Hepatocyte (in vitro differentiated cells): ENCODE results near the gene ADAMTS2. TPM values are rescaled to one million over a fixed set of nuclear protein-coding genes. Genes with fewer than 3 reads are reported as not detected.

Experiments
- DNase-seq: peaks from one replicate; pipeline ENCODE4 v3.0.0-alpha.2; 2016; ENCODE audit warnings: low spot score
- H2AFZ ChIP-seq: fragments of 200-600 bp; sonication (generic); 2 replicates; pipeline ENCODE4 v1.6.0; 2016; ENCODE audit warnings: antibody characterized with exemption, mild to moderate bottlenecking
- H3K27ac ChIP-seq: fragments of 200-600 bp; sonication (generic); 2 replicates; pipeline ENCODE4 v1.5.1; 2016; ENCODE audit warnings: mild to moderate bottlenecking
- H3K27me3 ChIP-seq: fragments of 200-600 bp; sonication (generic); 2 replicates; pipeline ENCODE4 v1.6.1; 2016
- H3K36me3 ChIP-seq: fragments of 200-600 bp; sonication (generic); replicated peaks from 2 replicates; pipeline ENCODE4 v1.5.1; 2016; ENCODE audit warnings: low read depth; ENCODE audit not compliant: insufficient read depth
- H3K4me1 ChIP-seq: fragments of 200-600 bp; sonication (generic); 2 replicates; pipeline ENCODE4 v1.5.1; 2016; ENCODE audit warnings: mild to moderate bottlenecking, moderate library complexity; ENCODE audit not compliant: insufficient read depth
- H3K4me2 ChIP-seq: fragments of 200-600 bp; sonication (generic); 2 replicates; pipeline ENCODE4 v1.6.0; 2016
- H3K4me3 ChIP-seq: fragments of 200-600 bp; sonication (generic); 2 replicates; pipeline ENCODE4 v1.5.1; 2016; ENCODE audit warnings: mild to moderate bottlenecking
- H3K79me2 ChIP-seq: fragments of 200-600 bp; sonication (generic); 2 replicates; pipeline ENCODE4 v1.6.0; 2017; ENCODE audit warnings: mild to moderate bottlenecking
- H3K9me2 ChIP-seq: fragments of 200-600 bp; sonication (generic); replicated peaks from 2 replicates; pipeline ENCODE4 v1.6.0; 2017; ENCODE audit warnings: mild to moderate bottlenecking; ENCODE audit not compliant: insufficient read depth
- H3K9me3 ChIP-seq: fragments of 200-600 bp; sonication (generic); 2 replicates; pipeline ENCODE4 v1.5.1; 2016; ENCODE audit warnings: low read depth, mild to moderate bottlenecking
- H4K20me1 ChIP-seq: fragments of 200-600 bp; sonication (generic); 2 replicates; pipeline ENCODE4 v1.6.0; 2016; ENCODE audit warnings: mild to moderate bottlenecking; ENCODE audit not compliant: insufficient read depth, poor library complexity, severe bottlenecking
- CTCF ChIP-seq: fragments of 200-600 bp; sonication (generic); IDR thresholded peaks from 2 replicates; pipeline ENCODE4 v1.5.1; 2016; ENCODE audit warnings: antibody characterized with exemption, mild to moderate bottlenecking; ENCODE audit not compliant: poor library complexity
- EZH2 ChIP-seq: fragments of 200-600 bp; sonication (generic); IDR thresholded peaks from 2 replicates; pipeline ENCODE4 v1.6.1; 2016; ENCODE audit warnings: antibody characterized with exemption, mild to moderate bottlenecking, borderline replicate concordance
- EZH2phosphoT487 ChIP-seq: fragments of 200-600 bp; sonication (generic); IDR thresholded peaks from one replicate; pipeline ENCODE4 v1.6.1; 2018; ENCODE audit warnings: antibody characterized with exemption, mild to moderate bottlenecking, low read depth, moderate library complexity; ENCODE audit not compliant: unreplicated experiment, severe bottlenecking
- WGBS: methylation state at CpG from one replicate; pipeline ENCODE4 v1.1.6; 2016; ENCODE audit warnings: low lambda C conversion rate; ENCODE audit errors: missing lambda C conversion rate; 5-methylcytosine and 5-hydroxymethylcytosine counted together
- polyA plus RNA-seq: library from polyadenylated mRNA; unstranded; fragments of >200 nt; fragmentation: Nextera tagmentation; extraction: Ambion mirVana; gene quantifications from 2 replicates; pipeline ENCODE4 v1.2.1, GENCODE V29; 2016
- total RNA-seq: library from RNA; depleted of rRNA; stranded (reverse); fragments of >200 nt; gene quantifications from 2 replicates; pipeline ENCODE4 v1.2.3, GENCODE V29; 2014

The ADAMTS2 gene
- total and polyA plus RNA-seq, 2 experiments from 2014 or later: 55.4 to 78.8 TPM

- no peaks in the 10 kb centered on the region for H4K20me1 ChIP-seq
- no peak overlapping the region for H2AFZ ChIP-seq
- WGBS: 92% methylated on average over 26 of the region's 26 CpGs
- TF ChIP-seq EZH2: no peak
- H3K9me3 ChIP-seq: no peaks in the 10 kb centered on the region
- no peak overlapping the region for H3K4me3 ChIP-seq
- H3K27me3 ChIP-seq: no peaks in the 10 kb centered on the region
- peaks cover 30% of the 10 kb centered on the region for H3K4me1 ChIP-seq
- no peak for DNase-seq
- H3K4me2 ChIP-seq: no peak overlapping the region
- peaks cover 2% of the 10 kb centered on the region for H3K79me2 ChIP-seq
- H3K27ac ChIP-seq: peak overlapping the region; percentile 85
- H3K36me3 ChIP-seq: no peaks in the 10 kb centered on the region
- no peaks in the 10 kb centered on the region for H3K9me2 ChIP-seq
Measured at GRCh38 chr5:179274321-179275315, 70.6 kb downstream of the ADAMTS2 start.

GRCh38 chr5:179273441-179274145 is 71.7 kb downstream of the ADAMTS2 start:
- H3K4me2 ChIP-seq: no peak overlapping the region

GRCh38 chr5:179273073-179273435 is 72.2 kb downstream of the ADAMTS2 start:
- Histone ChIP-seq H3K4me2 (no peak overlapping the region), H3K27me3 (no peaks in the 10 kb centered on the region), H2AFZ (no peak overlapping the region), H3K9me2 (no peaks in the 10 kb centered on the region), H3K27ac (peak overlapping the region; percentile 62), H3K4me3 (no peak overlapping the region), H3K36me3 (no peaks in the 10 kb centered on the region), H3K4me1 (peaks cover 33% of the 10 kb centered on the region), H3K9me3 (no peaks in the 10 kb centered on the region), H4K20me1 (no peaks in the 10 kb centered on the region), H3K79me2 (peaks cover 2% of the 10 kb centered on the region)
- 81% methylated on average over 7 of the region's 7 CpGs for WGBS
- TF ChIP-seq CTCF (no peak), EZH2 (no peak), EZH2phosphoT487 (no peak)
- DNase-seq: no peak

More at GRCh38 chr5:179273441-179274145, 71.7 kb downstream of the ADAMTS2 start:
- peaks cover 33% of the 10 kb centered on the region for H3K4me1 ChIP-seq
- DNase-seq: no peak
- H3K36me3 ChIP-seq: no peaks in the 10 kb centered on the region
- H3K9me2 ChIP-seq: no peaks in the 10 kb centered on the region
- H3K27me3 ChIP-seq: no peaks in the 10 kb centered on the region
- no peak overlapping the region for H3K4me3 ChIP-seq
- H4K20me1 ChIP-seq: no peaks in the 10 kb centered on the region
- H3K27ac ChIP-seq: peak overlapping the region; percentile 62
- TF ChIP-seq EZH2 (no peak), EZH2phosphoT487 (no peak), CTCF (no peak)
- H2AFZ ChIP-seq: no peak overlapping the region
- 84% methylated on average over 5 of the region's 10 CpGs for WGBS
- no peaks in the 10 kb centered on the region for H3K9me3 ChIP-seq
- H3K79me2 ChIP-seq: peaks cover 2% of the 10 kb centered on the region
